Measurements from ENCODE around the gene LRIG1.

DNA sequence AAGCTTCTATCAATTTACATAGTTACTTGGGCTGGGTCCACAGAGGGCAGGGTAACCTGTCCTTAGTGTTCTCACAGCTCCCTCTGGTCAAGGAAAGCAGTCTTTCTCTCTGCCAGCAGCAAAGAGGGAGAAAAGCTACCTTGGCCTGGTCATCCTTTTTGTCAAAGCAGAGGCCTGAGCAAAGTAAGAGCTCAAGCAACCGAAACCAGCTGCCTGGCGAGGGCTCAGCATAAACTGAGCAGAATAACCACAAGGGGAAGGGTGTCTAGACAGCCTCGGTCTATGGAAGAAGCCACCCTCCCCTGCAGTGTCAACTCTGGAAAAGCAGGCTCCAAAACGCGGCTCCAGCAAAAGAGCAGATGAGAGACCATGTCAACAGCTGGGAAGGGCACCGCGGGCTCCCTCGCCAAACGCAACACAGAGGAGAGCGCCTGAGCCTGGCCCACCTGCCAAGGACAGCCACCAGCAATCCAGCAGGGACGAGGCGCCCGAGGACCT lies 17.4 kb downstream of the LRIG1 start:
- TF ChIP-seq, protein P1, sequence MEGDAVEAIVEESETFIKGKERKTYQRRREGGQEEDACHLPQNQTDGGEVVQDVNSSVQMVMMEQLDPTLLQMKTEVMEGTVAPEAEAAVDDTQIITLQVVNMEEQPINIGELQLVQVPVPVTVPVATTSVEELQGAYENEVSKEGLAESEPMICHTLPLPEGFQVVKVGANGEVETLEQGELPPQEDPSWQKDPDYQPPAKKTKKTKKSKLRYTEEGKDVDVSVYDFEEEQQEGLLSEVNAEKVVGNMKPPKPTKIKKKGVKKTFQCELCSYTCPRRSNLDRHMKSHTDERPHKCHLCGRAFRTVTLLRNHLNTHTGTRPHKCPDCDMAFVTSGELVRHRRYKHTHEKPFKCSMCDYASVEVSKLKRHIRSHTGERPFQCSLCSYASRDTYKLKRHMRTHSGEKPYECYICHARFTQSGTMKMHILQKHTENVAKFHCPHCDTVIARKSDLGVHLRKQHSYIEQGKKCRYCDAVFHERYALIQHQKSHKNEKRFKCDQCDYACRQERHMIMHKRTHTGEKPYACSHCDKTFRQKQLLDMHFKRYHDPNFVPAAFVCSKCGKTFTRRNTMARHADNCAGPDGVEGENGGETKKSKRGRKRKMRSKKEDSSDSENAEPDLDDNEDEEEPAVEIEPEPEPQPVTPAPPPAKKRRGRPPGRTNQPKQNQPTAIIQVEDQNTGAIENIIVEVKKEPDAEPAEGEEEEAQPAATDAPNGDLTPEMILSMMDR (conservative IDR thresholded peaks at IDR 0.05 in 1 of 2, IDR thresholded peaks at IDR 0.05 in 1 of 2; ENCODE audit: low read depth in 1 of 2, low read length in 2 of 2), result peak in 1 of 2 donors; percentile 4
- TF ChIP-seq EZH2 (IDR thresholded peaks at IDR 0.05; ENCODE audit: low read length, missing control alignments), result no peak
